Stimulated activated CD4-positive, alpha-beta T cell treated with anti-CD3 and anti-CD28 coated beads, Interleukin-2, amount 100 ng/mL, for 4 hours (primary cell): ENCODE measurements around the gene PDE6A.

Source experiments
- DNase-seq: peaks from one replicate; pipeline ENCODE4 v3.0.0-alpha.2; 2020; ENCODE audit warnings: low read depth

Gene PDE6A

DNA sequence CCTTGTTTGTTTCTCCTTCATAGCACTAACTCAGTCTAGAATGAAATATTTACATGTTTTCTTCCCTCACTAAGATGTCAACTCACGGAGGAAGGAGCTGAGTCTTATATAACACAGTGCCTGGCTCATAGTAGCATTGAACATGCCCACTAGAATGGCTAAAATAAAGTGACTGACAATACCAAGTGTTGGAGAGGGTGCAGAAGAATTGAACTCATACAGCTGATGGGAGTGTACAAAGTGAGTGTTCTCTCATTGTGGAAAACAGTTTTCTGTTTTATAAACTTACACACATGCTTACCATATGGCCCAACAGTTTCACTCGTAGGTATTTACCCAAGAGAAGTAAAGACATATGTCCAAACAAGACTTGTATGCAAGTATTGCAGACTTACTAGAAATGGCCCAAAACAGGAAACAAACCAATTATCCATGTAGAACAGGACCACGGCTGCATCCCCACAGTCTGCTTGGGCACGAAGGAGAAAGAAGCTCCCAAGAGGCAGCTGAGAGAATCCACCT is 127.0 kb downstream of the PDE6A start:
- DNase-seq, result no peak

- no peak for DNase-seq
Observed at GRCh38 chr5:149816661-149817060, 127.9 kb downstream of the PDE6A start.

DNA sequence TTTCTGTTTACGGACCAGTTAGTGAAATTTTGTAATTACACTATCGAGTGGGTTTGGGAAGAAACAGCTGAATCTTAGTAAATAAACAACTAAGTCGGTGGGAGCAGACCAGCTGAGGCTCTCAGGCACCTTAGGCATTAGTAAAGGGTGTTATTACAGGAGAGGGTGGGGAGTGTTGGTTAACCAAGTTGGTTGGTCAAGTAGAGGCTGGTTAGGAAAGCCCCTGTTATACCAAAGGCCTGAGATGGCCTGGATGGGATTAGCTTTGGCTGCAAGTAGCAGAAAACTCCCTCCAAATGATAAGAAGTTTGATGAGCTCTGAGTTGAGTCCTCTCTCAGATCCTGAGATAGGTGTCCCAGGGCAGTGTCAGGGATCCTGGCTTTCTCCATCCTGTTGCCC is 133.1 kb downstream of the PDE6A start:
- DNase-seq, result no peak

DNA sequence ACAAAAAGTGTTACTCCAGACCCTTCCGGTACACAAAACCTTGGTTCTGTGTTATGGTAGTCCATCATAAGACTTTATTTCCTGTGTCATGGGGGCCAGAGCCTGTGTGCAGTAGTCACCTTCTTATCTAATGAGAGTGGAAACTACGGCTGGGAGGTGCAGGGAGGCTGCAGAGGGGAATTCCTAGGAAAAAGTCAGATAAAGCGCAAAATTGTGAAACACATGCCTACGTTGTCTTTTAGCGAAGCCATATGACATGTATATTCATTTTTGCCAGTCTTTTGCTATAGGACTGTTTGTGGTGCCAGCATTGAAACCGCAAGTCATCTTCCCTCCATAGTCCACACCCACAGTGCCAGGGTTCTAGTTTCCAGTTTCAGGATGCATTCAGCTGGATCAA is 133.7 kb downstream of the PDE6A start:
- DNase-seq, result no peak

- DNase-seq, result no peak
Observed at GRCh38 chr5:149809931-149810691, 134.5 kb downstream of the PDE6A start.

GRCh38 chr5:149808264-149808982 is 136.2 kb downstream of the PDE6A start:
- no peak for DNase-seq
